HepG2 (cell line): Measurements from ENCODE around the gene TRAPPC5. TPM values are rescaled to one million over a fixed set of nuclear protein-coding genes. Genes with fewer than 3 reads are reported as not detected.

Experiments used
- ATAC-seq: fragments of 200-7000 bp; cut with Tn5 transposase; 3 replicates; pipeline ENCODE4 v1.9.1; 2020; ENCODE audit warnings: mild to moderate bottlenecking, moderate library complexity
- BruUV-seq: library from RNA; stranded (reverse); fragments of 400-500 nt; replicated peaks from 2 replicates; lab custom pipeline; 2021; lab: Mats Ljungman, UMichigan
- CTCF ChIA-PET: fragments of 300-600 bp; formaldehyde crosslinking; extraction: SDS; loops from one replicate; lab custom pipeline; 2021; ENCODE audit warnings: low total read pairs, inconsistent platforms, low intra/inter-chr PET ratio; lab: Yijun Ruan, JAX
- POLR2A ChIA-PET: fragments of 350-600 bp; sonication (Branson Sonifier 250); formaldehyde crosslinking; loops from one replicate; lab custom pipeline; 2020; ENCODE audit warnings: antibody characterized with exemption, inconsistent platforms; lab: Yijun Ruan, JAX
- DNase-seq: peaks from one replicate; pipeline ENCODE4 v3.0.0-alpha.2; 2015; ENCODE audit warnings: low spot score
- FAIRE-seq: peaks from 3 replicates; lab custom pipeline; 2011; peaks lifted over from hg19 to GRCh38; lab: Jason Lieb, UNC
- H2AFZ ChIP-seq: one replicate; pipeline ENCODE4 v1.6.1; 2011; ENCODE audit warnings: low read length, inconsistent platforms
- H3K27ac ChIP-seq: fragments of 300-600 bp; 3 replicates; pipeline ENCODE4 v1.8.0; 2011; ENCODE audit warnings: mixed run types, mild to moderate bottlenecking, mixed read lengths, low read length, inconsistent platforms; ENCODE audit not compliant: insufficient read depth; ENCODE audit errors: extremely low read length
- H3K27me3 ChIP-seq, 2 experiments: fragments of 200-600 bp in 1 of 2; 2 replicates in 1 of 2; 3 replicates in 1 of 2; pipeline versions ENCODE4 v1.6.0 to v1.8.0; 2011; ENCODE audit warnings: low read length in 2 of 2, mild to moderate bottlenecking in 2 of 2, moderate library complexity in 2 of 2, inconsistent platforms in 1 of 2; ENCODE audit not compliant: insufficient read depth in 2 of 2, control insufficient read depth in 1 of 2
- H3K36me3 ChIP-seq, 2 experiments: fragments of 200-600 bp in 1 of 2; replicated peaks in 1 of 2; 2 replicates in 1 of 2; 3 replicates in 1 of 2; pipeline versions ENCODE4 v1.5.1 to v1.8.0; 2011; ENCODE audit warnings: low read length in 2 of 2, inconsistent platforms in 1 of 2; ENCODE audit not compliant: insufficient read depth in 2 of 2, control insufficient read depth in 1 of 2
- H3K4me1 ChIP-seq: 2 replicates; pipeline ENCODE4 v1.5.1; 2012; ENCODE audit warnings: low read length, inconsistent platforms; ENCODE audit not compliant: insufficient read depth
- H3K4me2 ChIP-seq: 2 replicates; pipeline ENCODE4 v1.6.0; 2011; ENCODE audit warnings: low read depth, low read length, inconsistent platforms
- H3K4me3 ChIP-seq, 3 experiments: fragments of 200-600 bp in 1 of 3; sonication (generic), shearing (Covaris generic) in 1 of 3; replicated peaks in 1 of 3; 2 replicates each; pipeline ENCODE4 v1.5.1; 2011 to 2016; ENCODE audit warnings: low read length in 3 of 3, inconsistent platforms in 2 of 3, low read depth in 2 of 3, mild to moderate bottlenecking in 2 of 3, control low read depth in 1 of 3, mixed read lengths in 1 of 3; ENCODE audit not compliant: insufficient read depth in 1 of 3
- H3K79me2 ChIP-seq: one replicate; pipeline ENCODE4 v1.6.1; 2011; ENCODE audit warnings: low read length, inconsistent platforms; ENCODE audit not compliant: insufficient read depth
- H3K9ac ChIP-seq: 2 replicates; pipeline ENCODE4 v1.6.0; 2011; ENCODE audit warnings: mild to moderate bottlenecking, low read depth, low read length, inconsistent platforms; ENCODE audit not compliant: insufficient read depth
- H3K9me3 ChIP-seq: 2 replicates; pipeline ENCODE4 v1.5.1; 2012; ENCODE audit warnings: mild to moderate bottlenecking, low read length
- H4K20me1 ChIP-seq: 2 replicates; pipeline ENCODE4 v1.6.0; 2011; ENCODE audit warnings: inconsistent platforms, mild to moderate bottlenecking, low read length, moderate library complexity; ENCODE audit not compliant: insufficient read depth
- CREB1 ChIP-seq, 2 experiments: fragments of 450-650 bp in 1 of 2; IDR thresholded peaks; 2 replicates each; pipeline ENCODE4 v1.6.1; 2016 to 2017; ENCODE audit warnings: control low read depth in 1 of 2, mild to moderate bottlenecking in 1 of 2, missing compliant biosample characterization in 1 of 2, missing genetic modification characterization in 1 of 2
- JUNB ChIP-seq: sonication (generic); formaldehyde crosslinking; IDR thresholded peaks from 2 replicates; pipeline ENCODE4 v1.8.0; 2022; ENCODE audit warnings: missing genetic modification reagents, mild to moderate bottlenecking, borderline replicate concordance
- MAF1 ChIP-seq: sonication (generic); formaldehyde crosslinking; IDR thresholded peaks from 2 replicates; pipeline ENCODE4 v1.5.0; 2020; ENCODE audit warnings: missing genetic modification reagents, borderline replicate concordance
- MYNN ChIP-seq: sonication (generic); formaldehyde crosslinking; IDR thresholded peaks from 2 replicates; pipeline ENCODE4 v1.4.0; 2020; ENCODE audit warnings: mild to moderate bottlenecking, low read depth, missing genetic modification reagents
- PHB2 ChIP-seq: fragments of 450-650 bp; IDR thresholded peaks from 2 replicates; pipeline ENCODE4 v1.6.1; 2018; ENCODE audit not compliant: partially characterized antibody
- SMC3 ChIP-seq: IDR thresholded peaks from 2 replicates; pipeline ENCODE4 v1.6.1; 2011; ENCODE audit warnings: low read length, improper control_type of control experiment
- STAG1 ChIP-seq: sonication (generic); formaldehyde crosslinking; IDR thresholded peaks from 2 replicates; pipeline ENCODE4 v1.4.0; 2020; ENCODE audit warnings: missing genetic modification reagents
- WGBS: methylation state at CpG from one replicate; pipeline ENCODE4 v1.1.6; 2017; ENCODE audit warnings: low lambda C conversion rate; 5-methylcytosine and 5-hydroxymethylcytosine counted together
- in situ Hi-C: cut with HindIII; loops from 2 replicates; pipeline ENCODE4 v1.10.0; 2017; ENCODE audit warnings: low pct_unique_long_range_greater_than_20kb; ENCODE audit not compliant: extremely low pct_ligation_motif_present
- intact Hi-C: fragments of 100-400 bp; cut with micrococcal nuclease; formaldehyde crosslinking; loops from one replicate; pipeline ENCODE4 v1.10.0; 2022; ENCODE audit not compliant: unreplicated experiment
- polyA plus RNA-seq, 8 experiments: library from polyadenylated mRNA; depleted of rRNA in 3 of 8; stranded (reverse) in 7 of 8; unstranded in 1 of 8; fragments of >200 nt; fragmentation: Illumina TruSeq in 4 of 8; extraction: Trizol in 4 of 8; gene quantifications; 2 replicates each; pipeline versions ENCODE4 v1.2.1 to v1.2.3, GENCODE V29; 2011 to 2016; ENCODE audit warnings: low read depth in 4 of 8, missing spikeins in 1 of 8, mixed read lengths in 1 of 8; ENCODE audit not compliant: insufficient read depth in 1 of 8
- total RNA-seq, 5 experiments: library from RNA; depleted of rRNA; stranded (reverse); fragments of >200 nt; fragmentation: Illumina TruSeq; extraction: Trizol; gene quantifications; 2 replicates each; pipeline ENCODE4 v1.2.3, GENCODE V29; 2016; ENCODE audit warnings: low read depth in 1 of 5
- TF ChIP-seq, protein P1 (sequence below): sonication (generic); formaldehyde crosslinking; IDR thresholded peaks from 2 replicates; pipeline ENCODE4 v1.4.0; 2020; ENCODE audit warnings: mild to moderate bottlenecking, missing genetic modification reagents
- TF ChIP-seq, protein P2 (sequence below): sonication (generic); formaldehyde crosslinking; IDR thresholded peaks from 2 replicates; pipeline ENCODE4 v1.4.0; 2020; ENCODE audit warnings: mild to moderate bottlenecking, missing genetic modification reagents, borderline replicate concordance
- TF ChIP-seq, protein P3 (sequence below): sonication (generic); formaldehyde crosslinking; IDR thresholded peaks from 2 replicates; pipeline ENCODE4 v1.4.0; 2020; ENCODE audit warnings: mild to moderate bottlenecking, missing genetic modification reagents
- TF ChIP-seq, protein P4 (sequence below): sonication (generic); formaldehyde crosslinking; IDR thresholded peaks from 2 replicates; pipeline ENCODE4 v1.5.0; 2020; ENCODE audit warnings: mild to moderate bottlenecking, missing genetic modification reagents, moderate library complexity

Gene TRAPPC5
- total and polyA plus RNA-seq, 2 of the 13 experiments (the other 11 are each of a cell fraction or from before 2014, with no cell fraction given) = 38.5 to 78.7 TPM

DNA sequence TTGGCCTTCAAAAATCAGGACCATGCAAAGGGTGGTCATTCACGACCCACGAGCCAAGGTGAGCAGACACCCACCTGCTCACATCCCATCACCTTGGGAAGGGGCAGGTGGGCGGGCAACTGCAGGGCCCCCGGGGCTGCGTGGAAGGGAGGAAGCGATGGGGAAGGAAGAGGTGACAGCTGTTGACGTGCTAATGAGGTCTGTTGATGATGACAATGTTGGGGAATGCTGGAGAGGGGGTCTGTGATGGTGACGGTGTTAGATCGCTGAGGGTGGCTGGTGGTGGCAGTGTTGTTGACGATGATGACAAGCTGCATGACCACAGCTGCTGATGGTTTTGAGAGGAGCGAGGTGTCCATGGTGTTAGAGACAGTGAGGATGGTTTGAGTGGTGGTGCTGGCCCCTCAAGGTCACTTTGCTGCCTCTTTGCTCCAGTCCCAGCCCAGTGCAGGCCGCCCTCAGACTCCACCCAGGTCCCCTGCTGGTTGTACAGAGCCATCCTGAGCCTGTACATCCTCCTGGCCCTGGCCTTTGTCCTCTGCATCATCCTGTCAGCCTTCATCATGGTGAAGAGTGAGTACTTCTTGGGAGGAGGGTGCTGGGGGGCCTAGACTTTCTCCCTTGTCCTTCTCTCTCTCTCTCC, 2.8 kb upstream of the TRAPPC5 start:
- H3K27me3 ChIP-seq = peaks cover 3 to 20% of the 10 kb centered on the region in 2 experiments; a peak in 2 of 5 replicates
- POLR2A ChIA-PET = no interaction called here
- in situ Hi-C loops = no loop called here
- peaks cover 5% of the 10 kb centered on the region for H3K79me2 ChIP-seq
- no peak overlapping the region for H2AFZ ChIP-seq
- peak; percentile 18 for DNase-seq
- H3K36me3 ChIP-seq = 0 out of 5 replicates have a peak, but pooled peaks cover 0 to 2% of the 10 kb centered on the region in 2 experiments
- H3K27ac ChIP-seq = no peak overlapping the region
- H3K4me1 ChIP-seq = peaks cover 36% of the 10 kb centered on the region
- no peak overlapping the region for H3K4me2 ChIP-seq
- 37% methylated on average over 10 of the region's 12 CpGs for WGBS
- no peak for FAIRE-seq
- H3K4me3 ChIP-seq = no peak overlapping the region
- CTCF ChIA-PET = interaction anchor here (1.3 kb wide), 1 partner anchor 26 kb away, joined by 7 read pairs; no protein-coding TSS in a partner anchor
- intact Hi-C loops = no loop called here
- no TSS peak for BruUV-seq
- no peaks in the 10 kb centered on the region for H3K9me3 ChIP-seq
- no peaks in the 10 kb centered on the region for H4K20me1 ChIP-seq
- no peak overlapping the region for H3K9ac ChIP-seq
- peak; percentile 66 for ATAC-seq
- TF ChIP-seq STAG1 = 0 out of 2 replicates have a peak, but pooled peaks have one; percentile 9
- peak; percentile 62; the same call in 1 of the 2 replicates for TF ChIP-seq CREB1 (IDR thresholded peaks at IDR 0.05)
- no peak for TF ChIP-seq CREB1 (CRISPR knock-in tag; IDR thresholded peaks at IDR 0.05)
- TF ChIP-seq, protein P1, sequence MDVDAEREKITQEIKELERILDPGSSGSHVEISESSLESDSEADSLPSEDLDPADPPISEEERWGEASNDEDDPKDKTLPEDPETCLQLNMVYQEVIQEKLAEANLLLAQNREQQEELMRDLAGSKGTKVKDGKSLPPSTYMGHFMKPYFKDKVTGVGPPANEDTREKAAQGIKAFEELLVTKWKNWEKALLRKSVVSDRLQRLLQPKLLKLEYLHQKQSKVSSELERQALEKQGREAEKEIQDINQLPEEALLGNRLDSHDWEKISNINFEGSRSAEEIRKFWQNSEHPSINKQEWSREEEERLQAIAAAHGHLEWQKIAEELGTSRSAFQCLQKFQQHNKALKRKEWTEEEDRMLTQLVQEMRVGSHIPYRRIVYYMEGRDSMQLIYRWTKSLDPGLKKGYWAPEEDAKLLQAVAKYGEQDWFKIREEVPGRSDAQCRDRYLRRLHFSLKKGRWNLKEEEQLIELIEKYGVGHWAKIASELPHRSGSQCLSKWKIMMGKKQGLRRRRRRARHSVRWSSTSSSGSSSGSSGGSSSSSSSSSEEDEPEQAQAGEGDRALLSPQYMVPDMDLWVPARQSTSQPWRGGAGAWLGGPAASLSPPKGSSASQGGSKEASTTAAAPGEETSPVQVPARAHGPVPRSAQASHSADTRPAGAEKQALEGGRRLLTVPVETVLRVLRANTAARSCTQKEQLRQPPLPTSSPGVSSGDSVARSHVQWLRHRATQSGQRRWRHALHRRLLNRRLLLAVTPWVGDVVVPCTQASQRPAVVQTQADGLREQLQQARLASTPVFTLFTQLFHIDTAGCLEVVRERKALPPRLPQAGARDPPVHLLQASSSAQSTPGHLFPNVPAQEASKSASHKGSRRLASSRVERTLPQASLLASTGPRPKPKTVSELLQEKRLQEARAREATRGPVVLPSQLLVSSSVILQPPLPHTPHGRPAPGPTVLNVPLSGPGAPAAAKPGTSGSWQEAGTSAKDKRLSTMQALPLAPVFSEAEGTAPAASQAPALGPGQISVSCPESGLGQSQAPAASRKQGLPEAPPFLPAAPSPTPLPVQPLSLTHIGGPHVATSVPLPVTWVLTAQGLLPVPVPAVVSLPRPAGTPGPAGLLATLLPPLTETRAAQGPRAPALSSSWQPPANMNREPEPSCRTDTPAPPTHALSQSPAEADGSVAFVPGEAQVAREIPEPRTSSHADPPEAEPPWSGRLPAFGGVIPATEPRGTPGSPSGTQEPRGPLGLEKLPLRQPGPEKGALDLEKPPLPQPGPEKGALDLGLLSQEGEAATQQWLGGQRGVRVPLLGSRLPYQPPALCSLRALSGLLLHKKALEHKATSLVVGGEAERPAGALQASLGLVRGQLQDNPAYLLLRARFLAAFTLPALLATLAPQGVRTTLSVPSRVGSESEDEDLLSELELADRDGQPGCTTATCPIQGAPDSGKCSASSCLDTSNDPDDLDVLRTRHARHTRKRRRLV (CRISPR knock-in tag) = no peak
- TF ChIP-seq, protein P2, sequence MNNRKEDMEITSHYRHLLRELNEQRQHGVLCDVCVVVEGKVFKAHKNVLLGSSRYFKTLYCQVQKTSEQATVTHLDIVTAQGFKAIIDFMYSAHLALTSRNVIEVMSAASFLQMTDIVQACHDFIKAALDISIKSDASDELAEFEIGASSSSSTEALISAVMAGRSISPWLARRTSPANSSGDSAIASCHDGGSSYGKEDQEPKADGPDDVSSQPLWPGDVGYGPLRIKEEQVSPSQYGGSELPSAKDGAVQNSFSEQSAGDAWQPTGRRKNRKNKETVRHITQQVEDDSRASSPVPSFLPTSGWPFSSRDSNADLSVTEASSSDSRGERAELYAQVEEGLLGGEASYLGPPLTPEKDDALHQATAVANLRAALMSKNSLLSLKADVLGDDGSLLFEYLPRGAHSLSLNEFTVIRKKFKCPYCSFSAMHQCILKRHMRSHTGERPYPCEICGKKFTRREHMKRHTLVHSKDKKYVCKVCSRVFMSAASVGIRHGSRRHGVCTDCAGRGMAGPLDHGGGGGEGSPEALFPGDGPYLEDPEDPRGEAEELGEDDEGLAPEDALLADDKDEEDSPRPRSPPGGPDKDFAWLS (CRISPR knock-in tag) = no peak
- TF ChIP-seq PHB2 = no peak
- TF ChIP-seq MAF1 = no peak
- TF ChIP-seq, protein P3, sequence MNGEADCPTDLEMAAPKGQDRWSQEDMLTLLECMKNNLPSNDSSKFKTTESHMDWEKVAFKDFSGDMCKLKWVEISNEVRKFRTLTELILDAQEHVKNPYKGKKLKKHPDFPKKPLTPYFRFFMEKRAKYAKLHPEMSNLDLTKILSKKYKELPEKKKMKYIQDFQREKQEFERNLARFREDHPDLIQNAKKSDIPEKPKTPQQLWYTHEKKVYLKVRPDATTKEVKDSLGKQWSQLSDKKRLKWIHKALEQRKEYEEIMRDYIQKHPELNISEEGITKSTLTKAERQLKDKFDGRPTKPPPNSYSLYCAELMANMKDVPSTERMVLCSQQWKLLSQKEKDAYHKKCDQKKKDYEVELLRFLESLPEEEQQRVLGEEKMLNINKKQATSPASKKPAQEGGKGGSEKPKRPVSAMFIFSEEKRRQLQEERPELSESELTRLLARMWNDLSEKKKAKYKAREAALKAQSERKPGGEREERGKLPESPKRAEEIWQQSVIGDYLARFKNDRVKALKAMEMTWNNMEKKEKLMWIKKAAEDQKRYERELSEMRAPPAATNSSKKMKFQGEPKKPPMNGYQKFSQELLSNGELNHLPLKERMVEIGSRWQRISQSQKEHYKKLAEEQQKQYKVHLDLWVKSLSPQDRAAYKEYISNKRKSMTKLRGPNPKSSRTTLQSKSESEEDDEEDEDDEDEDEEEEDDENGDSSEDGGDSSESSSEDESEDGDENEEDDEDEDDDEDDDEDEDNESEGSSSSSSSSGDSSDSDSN = no peak
- peak; percentile 18; the same call in 1 of the 2 replicates for TF ChIP-seq SMC3
- TF ChIP-seq, protein P4, sequence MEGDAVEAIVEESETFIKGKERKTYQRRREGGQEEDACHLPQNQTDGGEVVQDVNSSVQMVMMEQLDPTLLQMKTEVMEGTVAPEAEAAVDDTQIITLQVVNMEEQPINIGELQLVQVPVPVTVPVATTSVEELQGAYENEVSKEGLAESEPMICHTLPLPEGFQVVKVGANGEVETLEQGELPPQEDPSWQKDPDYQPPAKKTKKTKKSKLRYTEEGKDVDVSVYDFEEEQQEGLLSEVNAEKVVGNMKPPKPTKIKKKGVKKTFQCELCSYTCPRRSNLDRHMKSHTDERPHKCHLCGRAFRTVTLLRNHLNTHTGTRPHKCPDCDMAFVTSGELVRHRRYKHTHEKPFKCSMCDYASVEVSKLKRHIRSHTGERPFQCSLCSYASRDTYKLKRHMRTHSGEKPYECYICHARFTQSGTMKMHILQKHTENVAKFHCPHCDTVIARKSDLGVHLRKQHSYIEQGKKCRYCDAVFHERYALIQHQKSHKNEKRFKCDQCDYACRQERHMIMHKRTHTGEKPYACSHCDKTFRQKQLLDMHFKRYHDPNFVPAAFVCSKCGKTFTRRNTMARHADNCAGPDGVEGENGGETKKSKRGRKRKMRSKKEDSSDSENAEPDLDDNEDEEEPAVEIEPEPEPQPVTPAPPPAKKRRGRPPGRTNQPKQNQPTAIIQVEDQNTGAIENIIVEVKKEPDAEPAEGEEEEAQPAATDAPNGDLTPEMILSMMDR (CRISPR knock-in tag) = peak; percentile 35
- 0 out of 2 replicates have a peak, but pooled peaks have one; percentile 19 for TF ChIP-seq JUNB (CRISPR knock-in tag)
- no peak for TF ChIP-seq MYNN (CRISPR knock-in tag)
